ENCODE measurements around the gene NAXD.

- TF ChIP-seq, protein P1, sequence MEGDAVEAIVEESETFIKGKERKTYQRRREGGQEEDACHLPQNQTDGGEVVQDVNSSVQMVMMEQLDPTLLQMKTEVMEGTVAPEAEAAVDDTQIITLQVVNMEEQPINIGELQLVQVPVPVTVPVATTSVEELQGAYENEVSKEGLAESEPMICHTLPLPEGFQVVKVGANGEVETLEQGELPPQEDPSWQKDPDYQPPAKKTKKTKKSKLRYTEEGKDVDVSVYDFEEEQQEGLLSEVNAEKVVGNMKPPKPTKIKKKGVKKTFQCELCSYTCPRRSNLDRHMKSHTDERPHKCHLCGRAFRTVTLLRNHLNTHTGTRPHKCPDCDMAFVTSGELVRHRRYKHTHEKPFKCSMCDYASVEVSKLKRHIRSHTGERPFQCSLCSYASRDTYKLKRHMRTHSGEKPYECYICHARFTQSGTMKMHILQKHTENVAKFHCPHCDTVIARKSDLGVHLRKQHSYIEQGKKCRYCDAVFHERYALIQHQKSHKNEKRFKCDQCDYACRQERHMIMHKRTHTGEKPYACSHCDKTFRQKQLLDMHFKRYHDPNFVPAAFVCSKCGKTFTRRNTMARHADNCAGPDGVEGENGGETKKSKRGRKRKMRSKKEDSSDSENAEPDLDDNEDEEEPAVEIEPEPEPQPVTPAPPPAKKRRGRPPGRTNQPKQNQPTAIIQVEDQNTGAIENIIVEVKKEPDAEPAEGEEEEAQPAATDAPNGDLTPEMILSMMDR (conservative IDR thresholded peaks at IDR 0.05; ENCODE audit: low read depth in 2 of 2) = no peak
- TF ChIP-seq, protein P2, sequence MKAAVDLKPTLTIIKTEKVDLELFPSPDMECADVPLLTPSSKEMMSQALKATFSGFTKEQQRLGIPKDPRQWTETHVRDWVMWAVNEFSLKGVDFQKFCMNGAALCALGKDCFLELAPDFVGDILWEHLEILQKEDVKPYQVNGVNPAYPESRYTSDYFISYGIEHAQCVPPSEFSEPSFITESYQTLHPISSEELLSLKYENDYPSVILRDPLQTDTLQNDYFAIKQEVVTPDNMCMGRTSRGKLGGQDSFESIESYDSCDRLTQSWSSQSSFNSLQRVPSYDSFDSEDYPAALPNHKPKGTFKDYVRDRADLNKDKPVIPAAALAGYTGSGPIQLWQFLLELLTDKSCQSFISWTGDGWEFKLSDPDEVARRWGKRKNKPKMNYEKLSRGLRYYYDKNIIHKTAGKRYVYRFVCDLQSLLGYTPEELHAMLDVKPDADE (IDR thresholded peaks at IDR 0.05) = no peak
- TF ChIP-seq EZH2phosphoT487 (IDR thresholded peaks at IDR 0.05; ENCODE audit: unreplicated experiment) (no peak), CREB1 (CRISPR knock-in tag; IDR thresholded peaks at IDR 0.05; ENCODE audit: low read depth) (no peak), STAT1 (IDR thresholded peaks at IDR 0.05; ENCODE audit: unreplicated experiment) (no peak), REST (IDR thresholded peaks at IDR 0.05; ENCODE audit: unreplicated experiment) (no peak), POLR2AphosphoS5 (IDR thresholded peaks at IDR 0.05; ENCODE audit: low read depth) (no peak), JUNB (IDR thresholded peaks at IDR 0.05; ENCODE audit: unreplicated experiment) (no peak), EZH2 (IDR thresholded peaks at IDR 0.05; ENCODE audit: low read depth, unreplicated experiment) (no peak), ZNF331 (CRISPR knock-in tag; IDR thresholded peaks at IDR 0.05; ENCODE audit: low read depth) (no peak), NANOG (IDR thresholded peaks at IDR 0.05; ENCODE audit: borderline replicate concordance) (no peak), ZNF114 (CRISPR knock-in tag; IDR thresholded peaks at IDR 0.05) (no peak)
Observed at GRCh38 chr13:110583178-110583865, 32.0 kb upstream of the NAXD start.

Measured in GM23338 (cell line).